GM18507 (cell line): ENCODE results near the gene NFKBIE.

Experiments used
- DNase-seq: peaks from one replicate; pipeline ENCODE4 v3.0.0; 2011; ENCODE audit warnings: low read depth; ENCODE audit not compliant: insufficient read length; ENCODE audit errors: extremely low spot score
- FAIRE-seq: peaks from 2 replicates; lab custom pipeline; 2011; peaks lifted over from hg19 to GRCh38; lab: Jason Lieb, UNC

The NFKBIE gene

DNA sequence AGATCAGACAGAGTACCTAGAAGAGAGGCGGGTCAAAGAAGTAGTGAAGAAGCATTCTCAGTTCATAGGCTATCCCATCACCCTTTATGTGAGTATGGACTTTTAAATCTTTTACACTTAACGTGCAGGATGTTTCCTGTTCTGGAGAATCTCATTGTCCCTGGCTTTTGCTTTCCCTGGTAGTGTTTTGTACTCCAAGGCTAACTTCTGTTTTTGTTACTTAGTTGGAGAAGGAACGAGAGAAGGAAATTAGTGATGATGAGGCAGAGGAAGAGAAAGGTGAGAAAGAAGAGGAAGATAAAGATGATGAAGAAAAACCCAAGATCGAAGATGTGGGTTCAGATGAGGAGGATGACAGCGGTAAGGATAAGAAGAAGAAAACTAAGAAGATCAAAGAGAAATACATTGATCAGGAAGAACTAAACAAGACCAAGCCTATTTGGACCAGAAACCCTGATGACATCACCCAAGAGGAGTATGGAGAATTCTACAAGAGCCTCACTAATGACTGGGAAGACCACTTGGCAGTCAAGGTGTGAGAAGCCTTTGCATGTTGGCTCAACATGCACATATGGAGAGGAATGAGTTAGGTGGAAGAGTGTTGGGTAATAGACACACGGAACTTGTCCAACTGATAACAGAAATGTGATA is 15.2 kb downstream of the NFKBIE start:
- no peak for DNase-seq
- no peak for FAIRE-seq

DNA sequence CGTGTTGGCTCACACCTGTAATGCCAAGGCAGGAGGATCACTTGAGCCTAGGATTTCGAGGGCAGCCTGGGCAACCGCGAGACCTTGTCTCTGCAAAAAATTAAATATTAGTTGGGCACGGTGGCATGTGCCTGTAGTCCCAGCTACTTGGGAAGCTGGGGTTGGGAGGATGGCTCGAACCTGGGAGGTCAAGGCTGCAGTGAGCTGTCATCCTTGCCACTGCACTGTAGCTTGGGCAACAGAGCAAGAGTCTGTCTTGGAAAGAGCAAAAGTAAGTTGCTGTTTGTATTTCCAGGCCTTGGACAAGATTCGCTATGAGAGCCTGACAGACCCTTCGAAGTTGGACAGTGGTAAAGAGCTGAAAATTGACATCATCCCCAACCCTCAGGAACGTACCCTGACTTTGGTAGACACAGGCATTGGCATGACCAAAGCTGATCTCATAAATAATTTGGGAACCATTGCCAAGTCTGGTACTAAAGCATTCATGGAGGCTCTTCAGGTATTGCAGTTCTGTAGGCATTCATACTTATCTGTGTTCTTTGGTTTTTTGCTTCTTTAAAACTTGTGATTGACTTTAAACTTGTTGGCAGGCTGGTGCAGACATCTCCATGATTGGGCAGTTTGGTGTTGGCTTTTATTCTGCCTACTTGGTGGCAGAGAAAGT is 16.1 kb downstream of the NFKBIE start:
- FAIRE-seq (no peak), DNase-seq (no peak)

DNA sequence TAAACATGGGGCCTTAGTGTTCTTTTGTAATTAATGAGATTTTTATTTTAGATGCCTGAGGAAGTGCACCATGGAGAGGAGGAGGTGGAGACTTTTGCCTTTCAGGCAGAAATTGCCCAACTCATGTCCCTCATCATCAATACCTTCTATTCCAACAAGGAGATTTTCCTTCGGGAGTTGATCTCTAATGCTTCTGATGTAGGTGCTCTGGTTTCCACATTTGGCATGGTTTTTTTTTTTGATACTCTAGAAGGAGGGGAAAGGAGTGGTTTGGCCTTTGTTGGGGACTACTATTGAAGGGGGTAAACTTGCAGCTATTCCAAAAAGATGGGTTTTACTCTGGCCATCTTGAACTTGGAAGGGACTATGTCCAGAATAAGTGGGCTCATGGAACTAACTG is 16.8 kb downstream of the NFKBIE start:
- DNase-seq (no peak), FAIRE-seq (no peak)

DNA sequence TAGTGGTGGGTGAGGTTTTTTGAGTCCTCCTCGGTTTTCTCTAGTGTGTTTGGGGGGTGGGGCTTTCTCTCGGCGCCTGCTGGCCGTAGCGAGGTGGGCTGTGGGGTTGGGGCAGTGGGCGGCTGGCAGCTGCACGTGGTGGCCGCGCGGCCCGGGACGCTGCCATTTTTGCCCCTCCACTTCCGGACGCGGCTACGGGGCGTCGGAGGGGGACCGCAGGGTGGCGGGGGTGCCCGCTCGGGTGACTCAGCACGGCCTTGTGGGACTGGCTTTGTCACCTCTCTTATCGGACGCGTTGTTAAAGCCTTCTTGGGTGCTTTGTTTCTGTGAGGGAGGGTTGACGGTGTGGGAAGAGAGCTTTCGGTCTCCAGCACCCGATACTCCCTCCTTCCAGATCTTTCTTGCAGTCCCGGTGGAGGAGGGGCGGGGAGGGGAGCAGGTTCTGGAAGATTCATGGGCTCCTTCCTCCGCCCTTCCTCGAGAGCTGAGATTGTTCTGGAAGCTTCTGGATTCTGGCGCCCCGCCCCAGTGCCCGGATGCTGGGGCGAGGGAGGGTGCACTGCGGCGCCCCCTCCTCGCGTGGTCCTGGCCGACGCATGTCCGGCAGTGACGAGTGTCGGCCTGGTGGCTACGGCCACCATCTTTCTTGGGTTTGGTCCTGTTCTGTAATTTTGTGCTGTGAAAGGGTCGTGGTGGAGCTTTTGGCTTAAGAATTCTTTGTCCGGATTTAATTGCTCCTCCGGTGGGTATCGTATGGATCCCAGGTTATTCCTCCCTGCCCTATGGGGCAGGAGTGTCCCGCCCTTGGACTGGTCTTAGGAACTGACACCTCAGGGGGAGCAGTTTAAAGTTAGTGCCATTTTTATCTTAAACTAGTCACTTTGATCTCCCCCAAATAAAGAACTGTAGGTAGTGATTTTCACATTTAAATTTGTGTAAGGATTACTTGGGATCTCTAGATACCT is 17.7 kb downstream of the NFKBIE start:
- DNase-seq (no peak), FAIRE-seq (no peak)

DNA sequence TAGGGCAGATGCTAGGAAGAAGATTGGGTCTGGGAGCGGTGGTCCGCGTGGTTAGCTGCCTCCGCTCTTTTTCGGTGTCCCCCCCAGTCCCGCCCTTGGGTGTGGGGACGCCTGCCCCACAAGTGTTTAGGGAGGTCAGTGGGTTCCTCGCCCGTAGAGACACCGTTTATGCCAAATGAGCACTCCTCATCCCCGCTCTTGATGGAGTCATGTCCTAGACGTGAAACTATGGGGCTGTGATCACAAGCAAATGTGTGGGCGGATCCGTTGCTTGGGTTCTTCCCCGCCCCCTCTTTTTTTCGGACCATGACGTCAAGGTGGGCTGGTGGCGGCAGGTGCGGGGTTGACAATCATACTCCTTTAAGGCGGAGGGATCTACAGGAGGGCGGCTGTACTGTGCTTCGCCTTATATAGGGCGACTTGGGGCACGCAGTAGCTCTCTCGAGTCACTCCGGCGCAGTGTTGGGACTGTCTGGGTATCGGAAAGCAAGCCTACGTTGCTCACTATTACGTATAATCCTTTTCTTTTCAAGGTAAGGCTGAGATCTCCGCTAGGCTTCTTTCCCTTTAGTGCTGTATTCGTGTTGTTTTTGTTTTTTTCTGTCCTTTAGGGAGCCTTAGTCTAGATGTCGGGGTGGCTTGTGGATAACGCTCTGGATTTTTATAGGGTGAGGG is 18.6 kb downstream of the NFKBIE start, which contains the start of gene HSP90AB1:
Gene HSP90AB1, plus strand, starts transcription at position 439 of the 675 bp plus-strand sequence. CDS start 1,529 bp downstream, outside the sequence.
- DNase-seq: peak; percentile 91
- peak; percentile 91 for FAIRE-seq

DNA sequence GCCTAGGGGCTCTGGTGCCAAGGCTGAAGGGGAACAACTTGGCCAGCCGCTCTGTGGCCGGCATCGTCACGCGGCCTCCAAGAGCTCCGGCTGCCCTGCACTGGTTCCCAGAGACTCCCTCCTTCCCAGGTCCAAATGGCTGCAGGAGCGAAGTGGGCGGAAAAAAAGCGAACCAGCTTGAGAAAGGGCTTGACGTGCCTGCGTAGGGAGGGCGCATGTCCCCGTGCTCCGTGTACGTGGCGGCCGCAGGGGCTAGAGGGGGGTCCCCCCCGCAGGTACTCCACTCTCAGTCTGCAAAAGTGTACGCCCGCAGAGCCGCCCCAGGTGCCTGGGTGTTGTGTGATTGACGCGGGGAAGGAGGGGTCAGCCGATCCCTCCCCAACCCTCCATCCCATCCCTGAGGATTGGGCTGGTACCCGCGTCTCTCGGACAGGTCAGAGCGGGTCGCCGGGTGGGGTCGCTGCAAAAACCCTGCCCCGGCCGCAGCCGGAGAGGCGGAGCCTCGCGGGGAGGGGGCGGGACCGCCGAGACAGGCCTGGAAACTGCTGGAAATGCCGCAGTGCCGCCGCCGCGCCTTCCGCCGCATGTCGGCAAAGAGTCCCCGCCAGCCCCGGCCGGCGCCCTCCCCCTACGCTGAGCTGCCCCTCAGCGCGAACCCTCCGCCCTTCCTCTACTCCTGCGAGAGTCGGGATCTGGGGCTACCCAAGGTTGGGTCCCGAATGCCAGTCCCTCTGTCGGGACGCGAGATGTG is 19.3 kb downstream of the NFKBIE start:
- no peak for DNase-seq
- peak; percentile 45 for FAIRE-seq

DNA sequence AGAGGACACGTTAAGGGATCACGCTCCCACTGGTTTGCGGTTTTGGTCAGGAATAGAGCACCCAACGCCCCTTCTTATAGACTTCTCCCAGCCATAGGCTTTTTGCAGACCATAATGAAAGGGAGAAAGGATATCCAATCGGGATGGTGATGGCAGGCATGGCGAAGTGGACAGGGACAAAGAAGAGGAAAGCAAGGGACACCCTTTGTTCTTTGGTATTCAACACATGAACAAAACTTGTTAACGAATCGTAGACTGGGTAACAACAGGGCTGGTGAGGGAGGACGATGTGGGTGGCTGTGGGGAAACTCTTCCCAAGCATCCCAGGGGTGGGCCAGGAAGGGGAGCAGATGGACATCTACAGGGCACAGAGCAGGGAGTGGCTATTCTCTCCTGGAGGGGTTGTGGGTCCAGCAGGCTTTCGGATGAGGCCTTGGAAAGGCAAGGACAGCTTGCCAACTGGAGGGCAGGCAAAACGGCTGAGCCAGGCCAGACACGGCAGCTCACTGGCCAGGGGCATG is 19.9 kb downstream of the NFKBIE start:
- DNase-seq: no peak
- no peak for FAIRE-seq

DNA sequence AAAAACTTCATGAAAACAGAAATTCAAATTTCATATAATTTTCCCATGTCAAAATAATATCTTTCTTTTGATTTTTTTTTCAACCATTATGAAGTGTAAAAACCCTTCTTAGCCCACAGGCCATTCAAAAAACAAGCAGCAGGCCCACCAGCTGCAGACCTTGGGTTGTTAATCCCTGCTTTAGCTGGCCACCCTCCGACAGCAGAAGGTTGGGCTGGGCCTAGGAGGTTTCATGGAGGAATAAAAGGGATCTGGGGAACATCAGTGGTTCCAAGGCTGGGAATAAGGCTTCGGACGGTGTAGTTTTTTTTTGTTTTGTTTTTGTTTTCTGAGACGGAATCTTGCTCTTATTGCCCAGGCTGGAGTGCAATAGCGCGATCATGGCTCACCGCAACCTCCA is 22.0 kb downstream of the NFKBIE start:
- DNase-seq (no peak), FAIRE-seq (no peak)

DNA sequence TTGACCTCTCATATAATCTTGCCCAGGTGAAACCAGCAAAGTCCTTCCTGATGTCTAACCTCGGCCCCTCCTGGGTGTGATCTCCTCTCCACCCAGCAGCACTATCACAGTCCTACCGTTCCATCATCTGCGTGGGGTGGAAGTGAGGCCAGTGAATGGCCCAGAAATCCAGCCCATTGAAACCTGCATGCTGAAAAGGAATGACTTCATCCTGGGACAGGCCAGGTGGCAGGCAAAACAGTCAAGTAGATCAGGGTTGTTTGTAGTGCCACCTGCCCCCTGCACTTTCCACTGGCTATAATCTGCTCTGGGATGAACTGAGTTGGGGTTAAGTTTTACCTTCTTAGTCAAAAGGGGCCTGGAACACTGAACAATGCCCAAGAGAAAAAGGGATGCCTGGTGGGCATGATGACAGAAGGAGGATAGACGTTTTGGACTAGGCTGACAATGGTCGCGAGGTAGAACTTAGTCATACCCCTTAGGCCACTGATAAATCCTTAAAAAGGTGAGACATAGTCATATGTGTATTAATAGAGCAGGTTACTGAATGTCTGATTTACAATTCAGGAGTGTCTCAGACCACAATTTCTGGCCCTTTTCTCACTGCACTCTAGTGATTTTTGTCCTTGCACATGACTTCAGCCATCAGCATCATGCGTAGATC is 26.5 kb downstream of the NFKBIE start:
- FAIRE-seq (no peak), DNase-seq (no peak)

DNA sequence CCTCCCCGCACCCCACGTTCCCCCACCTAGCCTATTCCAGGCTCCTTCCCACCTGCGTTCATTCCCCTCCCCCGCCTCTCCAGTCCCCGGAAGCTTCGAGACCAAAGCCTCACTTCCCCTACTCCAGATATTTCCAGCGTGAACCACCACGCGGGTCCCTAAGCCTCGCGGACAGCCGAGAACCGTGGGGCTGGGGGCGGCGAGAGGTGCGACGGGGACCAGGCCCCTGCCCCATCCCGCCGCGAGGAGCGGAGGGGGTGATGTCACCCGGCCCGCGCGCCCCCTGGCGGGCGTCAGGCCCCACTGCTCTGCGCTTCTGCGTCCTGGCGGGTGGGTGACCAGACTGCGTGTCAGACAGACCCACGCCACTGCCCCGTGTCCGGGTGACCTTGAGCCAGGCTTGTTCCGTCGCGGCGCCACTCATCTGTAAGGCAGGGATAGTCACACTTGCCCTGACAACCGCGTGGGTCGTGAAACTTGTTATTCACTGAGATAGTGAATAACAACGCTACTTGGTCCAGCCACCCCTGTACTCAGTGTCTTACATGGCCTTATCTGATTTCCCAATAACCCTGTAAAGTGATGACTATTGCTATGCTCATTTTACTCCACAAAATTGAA is 27.4 kb downstream of the NFKBIE start:
- FAIRE-seq (peak; percentile 29), DNase-seq (peak; percentile 73)

DNA sequence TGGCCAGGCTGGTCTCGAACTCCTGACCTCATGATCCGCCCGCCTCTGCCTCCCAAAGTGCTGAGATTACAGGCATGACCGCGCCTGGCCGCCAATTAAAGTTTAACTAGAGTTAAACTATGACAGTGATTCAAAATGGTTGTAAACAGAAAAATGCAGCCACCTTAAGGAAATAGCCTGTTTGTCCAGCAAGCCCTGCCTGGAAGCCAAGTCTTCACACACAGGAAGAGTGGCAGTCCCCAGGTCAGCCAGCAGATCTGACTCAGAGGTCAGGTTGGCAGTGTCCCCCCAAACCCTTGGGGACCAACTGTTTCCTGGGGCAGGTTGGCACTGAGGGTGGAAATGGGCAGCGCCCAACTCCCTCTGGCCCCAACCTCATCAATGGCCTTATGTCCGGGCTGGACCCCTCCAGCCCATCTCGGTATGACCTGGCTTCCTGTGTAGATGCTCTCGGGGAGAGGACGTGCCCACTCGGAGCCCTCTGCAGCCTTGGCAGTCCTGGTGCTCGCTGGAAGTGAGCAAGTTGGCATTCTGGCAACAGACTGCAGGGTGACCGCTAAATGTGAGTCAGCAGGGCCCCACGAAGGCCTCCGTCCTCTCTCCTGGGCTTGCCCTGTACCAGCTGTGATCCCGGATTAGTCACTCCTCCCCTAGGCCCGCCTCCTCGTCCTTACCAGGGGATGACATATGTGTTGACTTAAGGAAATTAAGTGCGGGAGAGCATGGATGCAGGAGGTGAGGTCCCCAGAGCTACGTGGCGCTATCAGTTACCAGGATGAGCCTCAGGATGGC is 28.1 kb downstream of the NFKBIE start:
- DNase-seq (no peak), FAIRE-seq (peak; percentile 87)

DNA sequence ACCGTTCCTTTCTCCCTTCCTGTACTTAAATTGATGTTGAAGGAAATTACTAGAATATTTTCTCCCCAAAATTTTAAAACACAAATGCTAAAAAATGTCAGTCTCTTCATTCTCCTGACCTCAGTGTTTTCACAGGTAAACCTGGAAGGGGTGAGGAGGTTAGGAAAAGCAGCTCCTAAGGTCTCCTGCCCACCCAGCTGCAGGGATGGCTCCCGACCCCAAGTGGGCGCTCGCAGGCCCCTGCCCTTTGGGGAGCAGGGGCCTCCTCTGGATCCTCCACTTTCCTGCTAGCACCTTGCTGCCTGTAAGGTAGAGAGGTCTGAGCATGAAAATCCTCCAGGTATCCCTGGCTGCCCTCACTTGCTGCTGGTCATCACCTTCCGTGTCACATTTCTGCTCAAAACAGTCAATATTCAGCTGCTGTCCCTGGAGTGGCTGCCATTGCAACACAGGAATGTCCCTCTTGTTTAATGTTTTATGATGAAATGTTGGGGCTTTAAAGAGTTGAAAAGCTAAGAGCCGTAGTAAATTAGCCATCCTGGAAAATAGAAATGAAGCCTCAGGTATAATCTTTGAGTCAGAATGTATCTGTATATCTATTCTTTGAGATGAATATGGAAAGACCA is 29.3 kb downstream of the NFKBIE start:
- no peak for DNase-seq
- FAIRE-seq: no peak

DNA sequence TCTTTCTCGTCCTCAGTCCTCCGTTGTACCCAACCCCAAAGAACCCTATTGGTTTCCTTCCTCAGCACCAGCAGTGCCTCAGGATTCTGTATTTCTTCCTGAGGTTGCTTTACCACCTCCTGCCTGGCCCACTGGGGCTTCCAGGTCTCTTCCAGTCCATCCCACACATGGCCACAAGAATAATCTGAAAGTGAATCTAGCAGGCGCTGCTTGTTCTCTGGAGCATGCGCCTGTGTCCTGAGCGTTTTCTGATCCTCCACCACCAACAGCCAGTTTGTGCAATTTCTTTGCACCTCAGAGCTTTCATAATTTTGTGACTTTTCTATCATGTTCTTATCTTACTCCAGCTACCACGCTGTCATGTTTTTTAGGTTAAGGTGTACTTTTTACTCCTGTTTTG is 30.1 kb downstream of the NFKBIE start:
- FAIRE-seq: no peak
- no peak for DNase-seq

DNA sequence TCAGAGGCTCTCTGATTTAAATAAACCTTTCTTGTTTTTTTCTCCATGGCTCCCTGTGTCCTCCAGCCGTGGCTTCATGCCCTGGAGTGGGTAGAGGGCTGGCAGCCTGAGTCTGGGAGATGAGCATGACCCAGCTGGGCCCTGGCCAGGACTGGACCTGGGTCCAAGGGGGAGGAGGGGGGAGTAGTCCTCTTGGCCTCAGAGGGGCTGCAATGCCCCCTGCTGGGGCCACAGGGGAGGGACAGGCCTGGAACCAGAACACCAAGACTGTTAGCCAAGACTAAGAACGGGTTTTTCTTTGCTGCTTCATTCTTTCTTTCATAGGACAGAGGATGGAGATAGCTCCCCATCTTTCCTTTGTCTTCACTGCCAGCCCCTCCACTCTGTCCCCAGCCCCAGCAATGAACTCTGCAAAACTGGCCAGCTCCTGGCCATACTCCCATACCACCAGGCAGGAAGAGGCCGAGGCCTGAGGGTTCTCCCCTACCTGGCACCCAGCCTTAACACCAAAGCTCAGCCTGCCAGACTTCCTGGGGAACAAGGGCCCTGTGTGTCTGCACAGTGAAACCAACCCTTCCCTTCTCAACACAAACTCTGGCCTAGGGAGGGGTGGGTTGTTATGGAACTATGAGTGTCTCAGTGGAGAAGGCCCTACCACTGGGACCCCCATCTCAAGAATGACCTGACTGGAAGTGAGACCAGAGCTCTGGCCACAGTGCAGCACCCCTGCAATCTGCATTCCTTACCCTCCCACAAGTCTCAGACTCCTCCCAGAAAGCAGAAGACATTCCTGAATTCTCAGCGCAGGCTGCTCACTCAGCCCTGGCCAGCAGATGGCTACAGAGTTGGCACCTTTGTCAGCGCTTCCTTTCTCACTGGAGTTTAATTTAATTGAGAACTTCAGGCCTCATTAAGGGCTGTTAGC is 31.0 kb downstream of the NFKBIE start:
- no peak for FAIRE-seq

DNA sequence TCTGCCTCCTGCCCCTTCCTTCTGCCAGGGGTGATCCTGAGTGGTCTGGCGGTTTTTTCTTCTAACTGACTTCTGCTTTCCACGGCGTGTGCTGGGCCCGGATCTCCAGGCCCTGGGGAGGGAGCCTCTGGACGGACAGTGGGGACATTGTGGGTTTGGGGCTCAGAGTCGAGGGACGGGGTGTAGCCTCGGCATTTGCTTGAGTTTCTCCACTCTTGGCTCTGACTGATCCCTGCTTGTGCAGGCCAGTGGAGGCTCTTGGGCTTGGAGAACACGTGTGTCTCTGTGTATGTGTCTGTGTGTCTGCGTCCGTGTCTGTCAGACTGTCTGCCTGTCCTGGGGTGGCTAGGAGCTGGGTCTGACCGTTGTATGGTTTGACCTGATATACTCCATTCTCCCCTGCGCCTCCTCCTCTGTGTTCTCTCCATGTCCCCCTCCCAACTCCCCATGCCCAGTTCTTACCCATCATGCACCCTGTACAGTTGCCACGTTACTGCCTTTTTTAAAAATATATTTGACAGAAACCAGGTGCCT is 31.7 kb downstream of the NFKBIE start:
- FAIRE-seq (no peak), DNase-seq (no peak)

More for the DNA sequence above, 31.0 kb downstream of the NFKBIE start:
- DNase-seq: no peak
